Effector memory CD8-positive, alpha-beta T cell (primary cell): ENCODE results near the gene THBS2.
A peak's percentile ranks its signal among the peaks of the same experiment; 100 is the strongest.

Experiments
- ATAC-seq: fragments of 150-1000 bp; cut with Tn5 transposase; replicated peaks from 2 replicates; pipeline ENCODE4 v1.10.0; 2021; ENCODE audit warnings: mild to moderate bottlenecking, moderate library complexity
- DNase-seq, 3 experiments: peaks; one replicate each; pipeline ENCODE4 v3.0.0; 2021
- H3K27ac Mint-ChIP-seq, 2 donors: one replicate each; pipeline ENCODE4 v1.8.0; 2022; ENCODE audit warnings: mild to moderate bottlenecking in 2 of 2, mixed read lengths in 2 of 2, moderate library complexity in 2 of 2
- H3K27me3 Mint-ChIP-seq, 2 donors: one replicate each; pipeline ENCODE4 v1.8.0; 2022; ENCODE audit warnings: mixed read lengths in 2 of 2
- H3K36me3 Mint-ChIP-seq: one replicate; pipeline ENCODE4 v1.8.0; 2022; ENCODE audit warnings: mild to moderate bottlenecking, moderate library complexity, mixed read lengths; ENCODE audit not compliant: insufficient read depth
- H3K4me1 Mint-ChIP-seq, 2 donors: one replicate each; pipeline ENCODE4 v1.8.0; 2022; ENCODE audit warnings: low read depth in 2 of 2, mixed read lengths in 2 of 2
- H3K4me3 Mint-ChIP-seq, 2 donors: one replicate each; pipeline ENCODE4 v1.8.0; 2022; ENCODE audit warnings: mild to moderate bottlenecking in 2 of 2, mixed read lengths in 2 of 2, moderate library complexity in 2 of 2
- H3K9me3 Mint-ChIP-seq, 2 donors: one replicate each; pipeline ENCODE4 v1.8.0; 2022; ENCODE audit warnings: mixed read lengths in 2 of 2

THBS2 gene

GRCh38 chr6:169251371-169251802, 2.3 kb downstream of the THBS2 start:
- H3K4me1 Mint-ChIP-seq, result peaks cover 10 to 22% of the 10 kb centered on the region in 2 donors
- no peak overlapping the region for H3K27ac Mint-ChIP-seq
- no peaks in the 10 kb centered on the region for H3K36me3 Mint-ChIP-seq
- peaks cover 57 to 61% of the 10 kb centered on the region in 2 donors for H3K27me3 Mint-ChIP-seq
- H3K4me3 Mint-ChIP-seq, result no peak overlapping the region
- no peak for ATAC-seq
- H3K9me3 Mint-ChIP-seq, result peaks cover 2 to 9% of the 10 kb centered on the region in 2 donors
- DNase-seq, result no peak

DNA sequence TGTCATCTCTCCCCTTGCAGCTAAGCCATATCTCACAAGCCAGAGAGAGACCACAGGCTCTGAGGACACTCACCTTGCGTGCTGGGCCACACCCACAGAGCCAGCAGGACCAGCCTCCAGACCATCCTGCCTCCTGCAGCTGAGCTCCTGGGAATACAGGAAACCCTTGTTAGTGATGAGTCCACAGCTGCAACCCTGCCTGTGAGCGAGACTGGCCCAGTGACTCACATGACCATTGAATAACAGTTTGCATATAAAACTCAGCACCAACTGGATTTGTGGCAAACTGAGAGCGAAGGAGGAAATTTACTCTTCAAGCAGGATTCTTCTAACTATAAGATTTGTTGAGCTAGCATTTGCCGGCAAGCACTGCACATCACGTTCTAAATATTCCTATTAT, 3.0 kb downstream of the THBS2 start:
- H3K4me1 Mint-ChIP-seq, result peaks cover 10 to 22% of the 10 kb centered on the region in 2 donors
- DNase-seq, result no peak

DNA sequence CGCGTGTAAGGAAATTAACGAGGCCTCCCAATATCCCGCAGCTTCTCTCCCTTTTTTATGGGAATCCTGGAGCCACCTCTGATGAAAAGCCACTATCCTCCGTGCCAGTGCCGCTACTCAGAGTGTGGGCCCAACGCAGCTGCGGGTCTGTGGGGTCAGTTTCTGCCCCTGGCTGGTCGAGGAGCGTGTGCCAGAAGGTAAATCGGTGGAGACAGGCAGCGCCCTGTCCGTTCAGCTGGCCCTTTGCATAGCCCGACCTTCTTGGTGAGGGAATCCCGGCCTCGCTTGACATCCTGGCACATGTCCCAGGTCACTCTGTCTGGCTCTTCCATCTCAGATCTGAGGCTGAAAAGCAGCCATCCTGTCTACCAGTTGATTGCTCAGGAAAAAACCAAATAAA, 4.6 kb downstream of the THBS2 start:
- Mint-ChIP-seq H3K4me3 (no peak overlapping the region), H3K27me3 (peaks cover 45 to 47% of the 10 kb centered on the region in 2 donors), H3K36me3 (no peaks in the 10 kb centered on the region), H3K9me3 (peaks cover 2 to 9% of the 10 kb centered on the region in 2 donors), H3K4me1 (peaks cover 10 to 19% of the 10 kb centered on the region in 2 donors), H3K27ac (no peak overlapping the region)
- DNase-seq (no peak), ATAC-seq (no peak)

More for the DNA sequence above, 3.0 kb downstream of the THBS2 start:
- Mint-ChIP-seq H3K9me3 (peaks cover 2 to 9% of the 10 kb centered on the region in 2 donors), H3K4me3 (no peak overlapping the region), H3K36me3 (no peaks in the 10 kb centered on the region), H3K27me3 (peaks cover 50 to 54% of the 10 kb centered on the region in 2 donors), H3K27ac (no peak overlapping the region)
- ATAC-seq, result no peak

- peaks cover 6 to 14% of the 10 kb centered on the region in 2 donors for H3K4me1 Mint-ChIP-seq
- peaks cover 2 to 9% of the 10 kb centered on the region in 2 donors for H3K9me3 Mint-ChIP-seq
- no peaks in the 10 kb centered on the region for H3K36me3 Mint-ChIP-seq
- H3K27ac Mint-ChIP-seq, result no peak overlapping the region
- H3K4me3 Mint-ChIP-seq, result no peak overlapping the region
- H3K27me3 Mint-ChIP-seq, result peaks cover 40 to 41% of the 10 kb centered on the region in 2 donors
- DNase-seq (no peak), ATAC-seq (no peak)
Observed at GRCh38 chr6:169248521-169248971, 5.1 kb downstream of the THBS2 start.

- H3K4me1 Mint-ChIP-seq, result peaks cover under 1 to 8% of the 10 kb centered on the region in 2 donors
- H3K9me3 Mint-ChIP-seq, result peaks cover 2 to 9% of the 10 kb centered on the region in 2 donors
- DNase-seq, result no peak
- H3K4me3 Mint-ChIP-seq, result no peak overlapping the region
- peaks cover 34 to 36% of the 10 kb centered on the region in 2 donors for H3K27me3 Mint-ChIP-seq
- H3K36me3 Mint-ChIP-seq, result no peaks in the 10 kb centered on the region
- no peak overlapping the region for H3K27ac Mint-ChIP-seq
- no peak for ATAC-seq
Observed at GRCh38 chr6:169247991-169248390, 5.7 kb downstream of the THBS2 start.

GRCh38 chr6:169247419-169247818, 6.2 kb downstream of the THBS2 start:
- no peak overlapping the region for H3K4me3 Mint-ChIP-seq
- peaks cover 29 to 30% of the 10 kb centered on the region in 2 donors for H3K27me3 Mint-ChIP-seq
- peaks cover 0 to 2% of the 10 kb centered on the region in 2 donors for H3K4me1 Mint-ChIP-seq
- DNase-seq (no peak), ATAC-seq (no peak)
- no peaks in the 10 kb centered on the region for H3K36me3 Mint-ChIP-seq
- H3K27ac Mint-ChIP-seq, result no peak overlapping the region
- H3K9me3 Mint-ChIP-seq, result peaks cover 2 to 9% of the 10 kb centered on the region in 2 donors

- DNase-seq (no peak), ATAC-seq (no peak)
- peaks cover 19 to 30% of the 10 kb centered on the region in 2 donors for H3K27me3 Mint-ChIP-seq
- H3K27ac Mint-ChIP-seq, result no peak overlapping the region
- H3K36me3 Mint-ChIP-seq, result no peaks in the 10 kb centered on the region
- peaks cover 2 to 9% of the 10 kb centered on the region in 2 donors for H3K9me3 Mint-ChIP-seq
- H3K4me3 Mint-ChIP-seq, result no peak overlapping the region
- H3K4me1 Mint-ChIP-seq, result no peaks in the 10 kb centered on the region
Observed at GRCh38 chr6:169246445-169246844, 7.2 kb downstream of the THBS2 start.

DNA sequence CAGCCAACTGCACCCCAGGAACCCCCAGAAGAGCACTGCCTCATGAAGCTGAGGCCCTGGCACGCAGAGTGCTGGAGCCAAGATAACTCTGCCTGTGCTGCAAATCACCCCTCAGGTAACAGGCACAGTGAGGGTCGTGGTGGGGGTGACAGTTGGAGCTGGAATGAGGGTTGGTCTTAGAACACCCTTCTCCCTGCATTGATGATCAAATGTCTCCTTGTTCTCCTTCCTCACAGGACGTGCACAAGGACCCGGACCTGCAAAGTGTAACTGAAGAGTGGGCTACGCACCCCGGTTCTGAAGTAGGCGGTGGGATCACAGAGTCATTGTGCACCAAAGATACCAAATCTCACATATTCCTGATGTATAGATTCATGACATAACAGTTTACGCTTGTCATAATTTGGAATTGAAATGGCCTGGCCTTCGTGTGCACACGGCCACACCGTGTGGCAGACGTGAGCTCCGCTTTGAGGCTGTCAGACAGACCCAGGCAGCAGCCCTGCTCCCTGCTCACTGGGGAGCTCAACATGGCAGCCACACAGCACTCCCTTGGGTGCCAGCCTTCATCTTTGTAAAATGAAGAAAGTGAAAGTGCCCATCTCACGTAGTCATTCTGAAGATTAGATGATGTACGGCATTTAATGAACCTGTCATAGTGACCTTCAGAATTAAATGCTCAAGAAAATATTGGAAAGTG, 8.8 kb downstream of the THBS2 start:
- Mint-ChIP-seq H3K36me3 (no peaks in the 10 kb centered on the region), H3K27me3 (peaks cover 13 to 30% of the 10 kb centered on the region in 2 donors), H3K9me3 (peaks cover 2 to 9% of the 10 kb centered on the region in 2 donors), H3K4me1 (no peaks in the 10 kb centered on the region), H3K27ac (no peak overlapping the region), H3K4me3 (no peak overlapping the region)
- no peak for ATAC-seq
- DNase-seq, result no peak

- Mint-ChIP-seq H3K4me1 (peaks cover 0 to 3% of the 10 kb centered on the region in 2 donors), H3K27me3 (peaks cover 22 to 42% of the 10 kb centered on the region in 2 donors), H3K9me3 (peaks cover 2 to 9% of the 10 kb centered on the region in 2 donors), H3K4me3 (no peak overlapping the region), H3K27ac (no peak overlapping the region), H3K36me3 (no peaks in the 10 kb centered on the region)
- no peak for ATAC-seq
- DNase-seq, result no peak
Observed at GRCh38 chr6:169243661-169244060, 10.0 kb downstream of the THBS2 start.

DNA sequence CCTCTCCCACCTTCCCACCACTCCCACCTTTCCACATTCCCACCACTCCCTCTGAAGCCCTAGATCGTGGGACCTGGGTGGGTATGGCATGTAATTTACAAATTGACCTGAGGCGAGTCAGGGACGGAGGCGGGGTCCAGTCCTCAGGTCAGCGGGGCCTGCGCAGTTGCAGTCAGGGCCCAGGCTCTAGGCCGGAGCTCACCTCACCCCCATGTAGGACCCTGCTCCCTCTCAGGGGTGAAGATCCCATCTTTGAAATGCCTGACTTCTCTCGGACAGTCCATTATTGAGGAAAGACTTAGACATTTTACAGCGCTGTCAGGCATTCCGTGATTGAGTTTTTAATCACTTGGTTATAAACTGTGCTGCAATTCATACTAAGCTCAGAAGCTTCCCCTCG, 10.5 kb downstream of the THBS2 start:
- no peak overlapping the region for H3K4me3 Mint-ChIP-seq
- DNase-seq (no peak), ATAC-seq (no peak)
- peaks cover 0 to 3% of the 10 kb centered on the region in 2 donors for H3K4me1 Mint-ChIP-seq
- H3K27me3 Mint-ChIP-seq, result peaks cover 27 to 46% of the 10 kb centered on the region in 2 donors
- no peaks in the 10 kb centered on the region for H3K36me3 Mint-ChIP-seq
- no peak overlapping the region for H3K27ac Mint-ChIP-seq
- peaks cover 2 to 9% of the 10 kb centered on the region in 2 donors for H3K9me3 Mint-ChIP-seq

- DNase-seq, result no peak
- Mint-ChIP-seq H3K9me3 (no peaks in the 10 kb centered on the region), H3K36me3 (peaks cover 3% of the 10 kb centered on the region), H3K4me3 (no peak overlapping the region), H3K27ac (peak overlapping the region in 1 of 2 donors; percentile 32), H3K4me1 (peaks cover 0 to 3% of the 10 kb centered on the region in 2 donors), H3K27me3 (peaks cover 28 to 46% of the 10 kb centered on the region in 2 donors)
- ATAC-seq, result no peak
Observed at GRCh38 chr6:169241688-169242350, 11.8 kb downstream of the THBS2 start.

GRCh38 chr6:169240591-169241390, 12.9 kb downstream of the THBS2 start:
- Mint-ChIP-seq H3K4me3 (no peak overlapping the region), H3K9me3 (no peaks in the 10 kb centered on the region), H3K27ac (no peak overlapping the region), H3K27me3 (peaks cover 28 to 46% of the 10 kb centered on the region in 2 donors), H3K36me3 (peaks cover 3% of the 10 kb centered on the region), H3K4me1 (peaks cover 0 to 3% of the 10 kb centered on the region in 2 donors)
- ATAC-seq (no peak), DNase-seq (no peak)

DNA sequence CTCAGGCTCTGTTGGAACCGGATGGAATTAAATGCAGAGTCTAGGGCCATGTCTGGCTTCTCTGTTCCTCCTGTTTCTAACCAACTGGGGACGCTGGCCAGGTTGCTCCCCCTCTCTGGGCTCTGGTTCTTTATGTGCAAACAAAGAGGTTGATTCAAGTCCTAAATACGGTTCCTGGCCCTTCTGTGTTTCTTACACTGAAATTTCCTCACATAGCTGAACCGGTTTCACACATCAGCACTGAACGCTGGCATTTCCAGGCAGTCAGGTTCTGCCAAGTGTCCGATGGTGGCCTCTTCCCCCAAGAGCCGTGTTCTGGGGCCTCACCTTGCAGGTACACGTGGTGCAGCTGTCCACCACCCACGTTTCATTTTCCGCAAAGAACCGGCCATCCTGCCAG, 13.5 kb downstream of the THBS2 start:
- ATAC-seq (no peak), DNase-seq (no peak)
- no peaks in the 10 kb centered on the region for H3K9me3 Mint-ChIP-seq
- H3K36me3 Mint-ChIP-seq, result peaks cover 3% of the 10 kb centered on the region
- H3K4me3 Mint-ChIP-seq, result no peak overlapping the region
- H3K27me3 Mint-ChIP-seq, result peaks cover 26 to 43% of the 10 kb centered on the region in 2 donors
- peaks cover 0 to 3% of the 10 kb centered on the region in 2 donors for H3K4me1 Mint-ChIP-seq
- H3K27ac Mint-ChIP-seq, result no peak overlapping the region
